Transverse colon (tissue), 4 donors: ENCODE results near the gene FXN.

Experiments used
- CTCF ChIP-seq, 5 experiments: fragments of 200-600 bp in 3 of 5; fragments of 450-650 bp in 2 of 5; sonication (generic) in 3 of 5; IDR thresholded peaks; 1 replicate in 2 of 5; 2 replicates in 3 of 5; pipeline ENCODE4 v1.5.1; 2016 to 2017; ENCODE audit warnings: antibody characterized with exemption in 5 of 5, inconsistent platforms in 3 of 5, mild to moderate bottlenecking in 2 of 5, moderate library complexity in 1 of 5
- EP300 ChIP-seq: sonication (generic); formaldehyde crosslinking; IDR thresholded peaks from one replicate; pipeline ENCODE4 v1.6.1; 2017; ENCODE audit warnings: antibody characterized with exemption, low read depth
- POLR2A ChIP-seq: fragments of 450-650 bp; IDR thresholded peaks from one replicate; pipeline ENCODE4 v1.6.1; 2016; ENCODE audit warnings: antibody characterized with exemption, mild to moderate bottlenecking, moderate library complexity
- POLR2AphosphoS5 ChIP-seq, 3 donors: sonication (generic); formaldehyde crosslinking; IDR thresholded peaks; one replicate each; pipeline ENCODE4 v1.6.1; 2016; ENCODE audit warnings: antibody characterized with exemption in 3 of 3

- TF ChIP-seq EP300 (no peak), CTCF (IDR thresholded peaks at IDR 0.05) (no peak), POLR2AphosphoS5 (IDR thresholded peaks at IDR 0.05) (no peak), POLR2A (no peak)
These were observed 34.6 kb downstream of the FXN start for GRCh38 chr9:69070201-69070600.
